ENCODE results near the gene PTGR1.

DNA sequence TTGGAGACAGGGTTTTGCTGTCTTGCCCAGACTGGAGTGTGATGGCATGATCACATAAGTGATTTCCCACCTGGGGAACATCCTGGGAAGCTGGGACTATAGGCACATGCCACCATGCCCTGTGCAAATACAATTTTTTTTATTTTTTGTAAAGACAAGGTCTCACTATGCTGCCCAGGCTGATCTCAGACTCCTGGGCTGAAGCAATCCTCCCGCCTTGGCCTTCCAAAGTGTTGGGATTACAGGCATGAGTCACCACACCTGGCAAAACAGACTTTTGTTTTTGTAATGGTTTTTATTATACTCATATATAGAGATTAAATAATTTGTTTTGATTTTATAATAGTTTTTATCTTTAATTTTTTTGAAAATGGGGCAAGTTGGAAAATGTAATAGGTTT, 46.4 kb upstream of the PTGR1 start:
- TF ChIP-seq POLR2AphosphoS5 (IDR thresholded peaks at IDR 0.05; ENCODE audit: low read depth, low read length) (no peak), SIN3A (IDR thresholded peaks at IDR 0.05; ENCODE audit: borderline replicate concordance, insufficient read depth, low read length) (no peak)
